HEK293 (cell line): ENCODE measurements around the gene RMDN3.

Experiments
- ZBTB26 ChIP-seq: fragments of 450-650 bp; formaldehyde crosslinking; optimal IDR thresholded peaks from 2 replicates; pipeline ENCODE3; 2016; ENCODE audit warnings: missing biosample characterization, mild to moderate bottlenecking, missing genetic modification characterization
- ZNF138 ChIP-seq: fragments of 450-650 bp; formaldehyde crosslinking; IDR thresholded peaks from 2 replicates; pipeline ENCODE4 v1.5.1; 2016; ENCODE audit warnings: missing biosample characterization, missing genetic modification characterization, borderline replicate concordance
- ZNF513 ChIP-seq: fragments of 450-650 bp; IDR thresholded peaks from 2 replicates; pipeline ENCODE4 v1.5.1; 2018; ENCODE audit warnings: missing biosample characterization, missing genetic modification characterization
- ZNF561 ChIP-seq: fragments of 450-650 bp; IDR thresholded peaks from 2 replicates; pipeline ENCODE4 v1.5.1; 2018; ENCODE audit warnings: missing biosample characterization, missing genetic modification characterization, borderline replicate concordance
- ZNF660 ChIP-seq: fragments of 450-650 bp; IDR thresholded peaks from 2 replicates; pipeline ENCODE4 v1.5.1; 2018; ENCODE audit warnings: missing biosample characterization, mild to moderate bottlenecking, missing genetic modification characterization
- ZNF692 ChIP-seq: fragments of 450-650 bp; formaldehyde crosslinking; IDR thresholded peaks from 2 replicates; pipeline ENCODE4 v1.5.1; 2016; ENCODE audit warnings: missing biosample characterization, missing genetic modification characterization
- TF ChIP-seq, protein P1 (sequence below): fragments of 450-650 bp; formaldehyde crosslinking; IDR thresholded peaks from 2 replicates; pipeline ENCODE4 v1.5.1; 2016; ENCODE audit warnings: missing biosample characterization, missing genetic modification characterization

- TF ChIP-seq ZNF561: no peak
- TF ChIP-seq ZNF692: no peak
- TF ChIP-seq ZNF138 (tag by site-specific recombination): no peak
- no peak for TF ChIP-seq ZNF513 (tag by site-specific recombination)
- TF ChIP-seq ZBTB26 (tag by site-specific recombination): no peak
- TF ChIP-seq, protein P1, sequence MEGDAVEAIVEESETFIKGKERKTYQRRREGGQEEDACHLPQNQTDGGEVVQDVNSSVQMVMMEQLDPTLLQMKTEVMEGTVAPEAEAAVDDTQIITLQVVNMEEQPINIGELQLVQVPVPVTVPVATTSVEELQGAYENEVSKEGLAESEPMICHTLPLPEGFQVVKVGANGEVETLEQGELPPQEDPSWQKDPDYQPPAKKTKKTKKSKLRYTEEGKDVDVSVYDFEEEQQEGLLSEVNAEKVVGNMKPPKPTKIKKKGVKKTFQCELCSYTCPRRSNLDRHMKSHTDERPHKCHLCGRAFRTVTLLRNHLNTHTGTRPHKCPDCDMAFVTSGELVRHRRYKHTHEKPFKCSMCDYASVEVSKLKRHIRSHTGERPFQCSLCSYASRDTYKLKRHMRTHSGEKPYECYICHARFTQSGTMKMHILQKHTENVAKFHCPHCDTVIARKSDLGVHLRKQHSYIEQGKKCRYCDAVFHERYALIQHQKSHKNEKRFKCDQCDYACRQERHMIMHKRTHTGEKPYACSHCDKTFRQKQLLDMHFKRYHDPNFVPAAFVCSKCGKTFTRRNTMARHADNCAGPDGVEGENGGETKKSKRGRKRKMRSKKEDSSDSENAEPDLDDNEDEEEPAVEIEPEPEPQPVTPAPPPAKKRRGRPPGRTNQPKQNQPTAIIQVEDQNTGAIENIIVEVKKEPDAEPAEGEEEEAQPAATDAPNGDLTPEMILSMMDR (tag by site-specific recombination): no peak
- TF ChIP-seq ZNF660: no peak
Observed at GRCh38 chr15:40770147-40770721, 15.2 kb upstream of the RMDN3 start.
